GM18499 (cell line): ENCODE results near the gene IFITM5.

Experiments used
- ATAC-seq: cut with Tn5 transposase; IDR thresholded peaks from one replicate; pipeline ENCODE4 v1.9.1; 2021; ENCODE audit warnings: moderate number of reproducible peaks; ENCODE audit not compliant: insufficient read depth, unreplicated experiment

The IFITM5 gene

GRCh38 chr11:271319-271715 lies 28.0 kb downstream of the IFITM5 start:
- ATAC-seq: no peak

GRCh38 chr11:270451-271318 lies 28.6 kb downstream of the IFITM5 start:
- ATAC-seq: no peak

- ATAC-seq: peak; percentile 64
These were observed 30.0 kb downstream of the IFITM5 start for GRCh38 chr11:269146-269890.

- peak; percentile 18 for ATAC-seq
These were observed 30.6 kb downstream of the IFITM5 start for GRCh38 chr11:268716-269145.

- ATAC-seq: no peak
These were observed 31.8 kb downstream of the IFITM5 start for GRCh38 chr11:267491-267994.

- no peak for ATAC-seq
These were observed 32.5 kb downstream of the IFITM5 start for GRCh38 chr11:266676-267439.

GRCh38 chr11:261624-262023 lies 37.7 kb downstream of the IFITM5 start:
- ATAC-seq: no peak

- no peak for ATAC-seq
These were observed 39.9 kb downstream of the IFITM5 start for GRCh38 chr11:259413-259812.

GRCh38 chr11:257766-258493 lies 41.4 kb downstream of the IFITM5 start:
- no peak for ATAC-seq

- ATAC-seq: no peak
These were observed 42.2 kb downstream of the IFITM5 start for GRCh38 chr11:256952-257737.

- no peak for ATAC-seq
These were observed 43.5 kb downstream of the IFITM5 start for GRCh38 chr11:255816-256215.

GRCh38 chr11:255176-255575 lies 44.1 kb downstream of the IFITM5 start:
- ATAC-seq: no peak

- no peak for ATAC-seq
These were observed 45.4 kb downstream of the IFITM5 start for GRCh38 chr11:253886-254270.

GRCh38 chr11:253160-253885 lies 46.0 kb downstream of the IFITM5 start:
- ATAC-seq: no peak

- no peak for ATAC-seq
These were observed 46.7 kb downstream of the IFITM5 start for GRCh38 chr11:252666-253065.

- no peak for ATAC-seq
These were observed 47.8 kb downstream of the IFITM5 start for GRCh38 chr11:251550-251949.

- no peak for ATAC-seq
These were observed 48.5 kb downstream of the IFITM5 start for GRCh38 chr11:250740-251299.

GRCh38 chr11:250274-250673 lies 49.1 kb downstream of the IFITM5 start:
- no peak for ATAC-seq
